Endodermal cell (in vitro differentiated cells): ENCODE results near the gene SLC29A4. TPM values are rescaled to one million over a fixed set of nuclear protein-coding genes. Genes with fewer than 3 reads are reported as not detected.

Experiments
- DNase-seq: peaks from one replicate; pipeline ENCODE4 v3.0.0-alpha.2; 2017
- H3K27ac ChIP-seq: 2 replicates; pipeline ENCODE4 v1.5.1; 2013; ENCODE audit warnings: mild to moderate bottlenecking, low read depth, low read length, moderate library complexity
- H3K27me3 ChIP-seq: 2 replicates; pipeline ENCODE4 v1.6.1; 2013; ENCODE audit warnings: mild to moderate bottlenecking, low read length, moderate library complexity; ENCODE audit not compliant: insufficient read depth, control insufficient read depth, poor library complexity, severe bottlenecking
- H3K36me3 ChIP-seq: 2 replicates; pipeline ENCODE4 v1.7.0; 2013; ENCODE audit warnings: mild to moderate bottlenecking, low read length, moderate library complexity; ENCODE audit not compliant: control insufficient read depth, insufficient read depth
- H3K4me1 ChIP-seq: one replicate; pipeline ENCODE4 v1.7.0; 2013; ENCODE audit warnings: low read length; ENCODE audit not compliant: control insufficient read depth, insufficient read depth
- H3K4me3 ChIP-seq: 2 replicates; pipeline ENCODE4 v1.5.1; 2013; ENCODE audit warnings: mild to moderate bottlenecking, low read length, moderate library complexity
- H3K9ac ChIP-seq: 2 replicates; pipeline ENCODE4 v1.6.1; 2013; ENCODE audit warnings: mild to moderate bottlenecking, low read length, moderate library complexity; ENCODE audit not compliant: poor library complexity, severe bottlenecking; ENCODE audit errors: extremely low read depth
- H3K9me3 ChIP-seq: 2 replicates; pipeline ENCODE4 v1.6.1; 2013; ENCODE audit warnings: mild to moderate bottlenecking, low read length, moderate library complexity; ENCODE audit not compliant: control insufficient read depth
- H3K27ac Mint-ChIP-seq: 2 replicates; pipeline ENCODE4 v1.8.0; 2020; ENCODE audit warnings: mixed read lengths
- H3K27me3 Mint-ChIP-seq: 2 replicates; pipeline ENCODE4 v1.8.0; 2021; ENCODE audit warnings: mild to moderate bottlenecking, mixed read lengths; ENCODE audit not compliant: insufficient read depth
- H3K36me3 Mint-ChIP-seq: 2 replicates; pipeline ENCODE4 v1.8.0; 2020; ENCODE audit warnings: low read depth, mixed read lengths
- H3K4me1 Mint-ChIP-seq: 2 replicates; pipeline ENCODE4 v1.8.0; 2020; ENCODE audit warnings: mixed read lengths
- H3K4me3 Mint-ChIP-seq: 2 replicates; pipeline ENCODE4 v1.8.0; 2020; ENCODE audit warnings: mild to moderate bottlenecking, moderate library complexity, mixed read lengths
- H3K9me3 Mint-ChIP-seq: 2 replicates; pipeline ENCODE4 v1.8.0; 2020; ENCODE audit warnings: mild to moderate bottlenecking, mixed read lengths
- CTCF ChIP-seq: fragments of 200-600 bp; sonication (generic); conservative IDR thresholded peaks from 2 replicates; pipeline ENCODE4 v1.5.0; 2021; ENCODE audit warnings: antibody characterized with exemption, mild to moderate bottlenecking
- WGBS, 2 experiments: methylation state at CpG; one replicate each; pipeline versions ENCODE4 v1.1.5 to v1.1.7; 2013; ENCODE audit warnings: missing lambda C conversion rate in 2 of 2, mixed read lengths in 1 of 2; ENCODE audit not compliant: insufficient coverage in 1 of 2, insufficient read length in 1 of 2; 5-methylcytosine and 5-hydroxymethylcytosine counted together
- total RNA-seq, 2 donors: library from RNA; stranded (reverse); fragmentation: NEBNext Ultra II Directional in 1 of 2; extraction: Animal tissue kit (Norgen Biotek cat#: 25700) in 1 of 2; gene quantifications; 2 replicates in 1 of 2; 3 replicates in 1 of 2; pipeline ENCODE4 v1.2.1, GENCODE V29; 2021

SLC29A4 gene
- total RNA-seq, 2 donors from 2014 or later, result 15.0 to 23.8 TPM

- peaks cover 29% of the 10 kb centered on the region for H3K9me3 ChIP-seq
- no peak for DNase-seq
- Mint-ChIP-seq H3K27me3 (no peaks in the 10 kb centered on the region), H3K4me1 (no peaks in the 10 kb centered on the region), H3K4me3 (no peak overlapping the region), H3K36me3 (peaks cover 74% of the 10 kb centered on the region), H3K9me3 (peaks cover 28% of the 10 kb centered on the region), H3K27ac (no peak overlapping the region)
- H3K27me3 ChIP-seq, result no peaks in the 10 kb centered on the region
- H3K36me3 ChIP-seq, result peaks cover 74% of the 10 kb centered on the region
- H3K4me3 ChIP-seq, result no peak overlapping the region
- no peaks in the 10 kb centered on the region for H3K4me1 ChIP-seq
- H3K9ac ChIP-seq, result no peak overlapping the region
- 92 to 100% methylated on average over 2 to 4 of the region's 4 CpGs for WGBS, 2 experiments
- TF ChIP-seq CTCF, result no peak
- H3K27ac ChIP-seq, result no peak overlapping the region
These were observed 61.6 kb downstream of the SLC29A4 start for GRCh38 chr7:5344342-5344741.

GRCh38 chr7:5345171-5345570 lies 62.4 kb downstream of the SLC29A4 start:
- Histone ChIP-seq H3K4me1 (no peaks in the 10 kb centered on the region), H3K9me3 (peaks cover 29% of the 10 kb centered on the region), H3K36me3 (peaks cover 74% of the 10 kb centered on the region), H3K4me3 (no peak overlapping the region), H3K27me3 (no peaks in the 10 kb centered on the region), H3K9ac (no peak overlapping the region), H3K27ac (no peak overlapping the region)
- Mint-ChIP-seq H3K4me1 (no peaks in the 10 kb centered on the region), H3K27me3 (no peaks in the 10 kb centered on the region), H3K4me3 (no peak overlapping the region), H3K36me3 (peaks cover 70% of the 10 kb centered on the region), H3K27ac (no peak overlapping the region), H3K9me3 (peaks cover 28% of the 10 kb centered on the region)
- WGBS, 2 experiments, result 97 to 100% methylated on average over 3 to 11 of the region's 13 CpGs
- TF ChIP-seq CTCF, result no peak
- DNase-seq, result peak; percentile 18

GRCh38 chr7:5345671-5346070 lies 62.9 kb downstream of the SLC29A4 start:
- DNase-seq, result no peak
- 90 to 100% methylated on average over 5 to 21 of the region's 21 CpGs for WGBS, 2 experiments
- H3K36me3 ChIP-seq, result peaks cover 71% of the 10 kb centered on the region

More at GRCh38 chr7:5345671-5346070, 62.9 kb downstream of the SLC29A4 start:
- H3K4me1 Mint-ChIP-seq, result no peaks in the 10 kb centered on the region
- peaks cover 28% of the 10 kb centered on the region for H3K9me3 Mint-ChIP-seq
- Histone ChIP-seq H3K9ac (no peak overlapping the region), H3K27ac (no peak overlapping the region), H3K27me3 (no peaks in the 10 kb centered on the region), H3K4me3 (no peak overlapping the region), H3K4me1 (no peaks in the 10 kb centered on the region), H3K9me3 (peaks cover 29% of the 10 kb centered on the region)
- TF ChIP-seq CTCF, result no peak
- H3K36me3 Mint-ChIP-seq, result peaks cover 68% of the 10 kb centered on the region
- no peaks in the 10 kb centered on the region for H3K27me3 Mint-ChIP-seq
- H3K4me3 Mint-ChIP-seq, result no peak overlapping the region
- H3K27ac Mint-ChIP-seq, result no peak overlapping the region
